ENCODE measurements around the gene CPEB4. TPM values are rescaled to one million over a fixed set of nuclear protein-coding genes. Genes with fewer than 3 reads are reported as not detected.

Gene CPEB4
- total and polyA plus RNA-seq, 7 donors, result 30.4 to 262 (median 95.0) TPM

DNA sequence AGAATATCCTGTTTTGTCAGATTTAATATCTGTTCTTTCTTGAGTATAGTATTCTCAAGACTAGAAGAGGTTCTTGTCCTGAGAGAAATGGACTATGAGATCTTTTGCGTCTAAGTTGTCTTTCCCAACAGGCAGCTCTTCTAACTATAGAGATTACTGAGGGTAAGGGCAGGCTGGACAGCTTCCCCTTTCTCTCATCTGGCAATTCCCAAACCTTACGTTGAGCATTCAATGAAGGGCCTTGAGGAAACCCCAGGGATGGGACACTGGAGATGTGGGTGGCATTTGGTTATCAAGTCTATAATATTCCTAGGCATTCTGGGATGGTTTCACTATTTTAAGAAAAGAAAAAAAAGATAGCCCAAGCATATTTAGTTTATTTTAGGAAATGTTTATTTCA, 72.8 kb downstream of the CPEB4 start:
- WGBS, 3 donors, result 51 to 91% (median 61%) methylated on average over 2 of the region's 2 CpGs
- ATAC-seq (no peak), DNase-seq (no peak)
- no peak for TF ChIP-seq CTCF (IDR thresholded peaks at IDR 0.05)
- H3K27ac ChIP-seq, result peak overlapping the region; percentile 91
- intact Hi-C loops (cut with DNase I), result loop anchor here in 1 of 2 donors (5.0 kb wide), 2 partner anchors 34 to 69 kb away; no protein-coding TSS in a partner anchor
- peaks cover 5 to 43% of the 10 kb centered on the region in 2 donors for H3K36me3 ChIP-seq (ENCODE audit: insufficient read depth in 1 of 2, low read depth in 1 of 2)
- no peaks in the 10 kb centered on the region for H3K27me3 ChIP-seq (ENCODE audit: insufficient read depth in 3 of 3, low read length in 2 of 3)
- peaks cover 35% of the 10 kb centered on the region for H3K4me1 ChIP-seq
- H3K9me3 ChIP-seq, result no peaks in the 10 kb centered on the region
- H3K4me3 ChIP-seq, result no peak overlapping the region

DNA sequence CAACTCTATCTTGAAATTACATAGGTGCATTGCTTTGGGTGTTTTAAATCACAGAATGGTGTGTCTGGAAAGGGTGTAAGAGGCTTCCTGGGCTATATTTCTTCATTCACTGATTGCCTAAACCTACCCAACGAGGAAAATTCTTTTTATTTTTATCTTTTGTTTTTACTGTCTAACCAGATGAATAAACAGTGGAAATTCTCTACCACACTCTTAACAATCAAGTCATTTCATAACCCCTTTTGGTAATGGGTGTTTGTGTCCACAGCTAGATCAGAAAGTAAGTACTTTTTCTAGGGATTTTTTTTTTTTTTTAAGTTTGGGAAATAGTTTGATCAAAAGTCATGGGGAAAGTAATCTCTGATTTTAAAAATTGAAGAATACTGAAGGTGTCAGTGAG, 73.3 kb downstream of the CPEB4 start:
- Histone ChIP-seq H3K4me1 (peaks cover 35% of the 10 kb centered on the region), H3K36me3 (ENCODE audit: insufficient read depth in 1 of 2, low read depth in 1 of 2) (peaks cover 3 to 38% of the 10 kb centered on the region in 2 donors), H3K9me3 (no peaks in the 10 kb centered on the region), H3K4me3 (no peak overlapping the region), H3K27ac (peak overlapping the region; percentile 91), H3K27me3 (ENCODE audit: insufficient read depth in 3 of 3, low read length in 2 of 3) (no peaks in the 10 kb centered on the region)
- DNase-seq (no peak), ATAC-seq (no peak)
- no peak for TF ChIP-seq CTCF (IDR thresholded peaks at IDR 0.05)
- WGBS, 3 donors, result 59 to 62% (median 60%) methylated on average over 1 of the region's 1 CpG
- intact Hi-C loops (cut with DNase I), result loop anchor here in 1 of 2 donors (5.0 kb wide), 2 partner anchors 34 to 69 kb away; no protein-coding TSS in a partner anchor

- ATAC-seq, result peak in 3 of 4 donors; percentile 19 to 35 (median 23)
- Histone ChIP-seq H3K4me1 (peaks cover 43% of the 10 kb centered on the region), H3K27me3 (ENCODE audit: insufficient read depth in 3 of 3, low read length in 2 of 3) (no peaks in the 10 kb centered on the region), H3K27ac (peak overlapping the region; percentile 91), H3K36me3 (ENCODE audit: insufficient read depth in 1 of 2, low read depth in 1 of 2) (peaks cover 2 to 27% of the 10 kb centered on the region in 2 donors), H3K4me3 (no peak overlapping the region), H3K9me3 (no peaks in the 10 kb centered on the region)
- TF ChIP-seq CTCF (IDR thresholded peaks at IDR 0.05), result no peak
- WGBS, 3 donors, result 72 to 88% (median 86%) methylated on average over 3 of the region's 3 CpGs
- intact Hi-C loops (cut with DNase I), result loop anchor here in 1 of 2 donors (5.0 kb wide), 2 partner anchors 35 to 70 kb away; no protein-coding TSS in a partner anchor
- DNase-seq, result no peak
Measured at GRCh38 chr5:173962436-173962972, 74.4 kb downstream of the CPEB4 start.

- peak; percentile 81 to 88 (median 84) for ATAC-seq
- intact Hi-C loops (cut with DNase I), result loop anchor here in 1 of 2 donors (5.0 kb wide), 2 partner anchors 36 to 71 kb away; no protein-coding TSS in a partner anchor
- peak overlapping the region; percentile 42 for H3K4me3 ChIP-seq
- H3K27ac ChIP-seq, result peak overlapping the region; percentile 91
- no peaks in the 10 kb centered on the region for H3K9me3 ChIP-seq
- no peaks in the 10 kb centered on the region for H3K27me3 ChIP-seq (ENCODE audit: insufficient read depth in 3 of 3, low read length in 2 of 3)
- peaks cover 43% of the 10 kb centered on the region for H3K4me1 ChIP-seq
- no peak for DNase-seq
- WGBS, 3 donors, result 29 to 41% (median 31%) methylated on average over 10 of the region's 10 CpGs
- H3K36me3 ChIP-seq (ENCODE audit: insufficient read depth in 1 of 2, low read depth in 1 of 2), result peaks cover 0 to 19% of the 10 kb centered on the region in 2 donors
- no peak for TF ChIP-seq CTCF (IDR thresholded peaks at IDR 0.05)
Measured at GRCh38 chr5:173963182-173963838, 75.2 kb downstream of the CPEB4 start.

Measured in psoas muscle (tissue), 8 donors.